Retinal pigment epithelial cell (primary cell): ENCODE measurements around the gene ZCWPW1.

Source experiments
- DNase-seq: peaks from one replicate; pipeline ENCODE4 v3.0.0-alpha.2; 2010; ENCODE audit warnings: low read depth
- H3K4me3 ChIP-seq: 2 replicates; pipeline ENCODE4 v1.5.1; 2011; ENCODE audit warnings: mild to moderate bottlenecking, low read length, control low read depth, moderate library complexity
- CTCF ChIP-seq: conservative IDR thresholded peaks from 2 replicates; pipeline ENCODE4 v1.5.1; 2011; ENCODE audit warnings: low read depth, low read length, control low read depth, inconsistent platforms

ZCWPW1 gene

GRCh38 chr7:100427762-100428198 is 723 bp downstream of the ZCWPW1 start:
- DNase-seq: no peak
- peak overlapping the region; percentile 85 for H3K4me3 ChIP-seq
- no peak for TF ChIP-seq CTCF

DNA sequence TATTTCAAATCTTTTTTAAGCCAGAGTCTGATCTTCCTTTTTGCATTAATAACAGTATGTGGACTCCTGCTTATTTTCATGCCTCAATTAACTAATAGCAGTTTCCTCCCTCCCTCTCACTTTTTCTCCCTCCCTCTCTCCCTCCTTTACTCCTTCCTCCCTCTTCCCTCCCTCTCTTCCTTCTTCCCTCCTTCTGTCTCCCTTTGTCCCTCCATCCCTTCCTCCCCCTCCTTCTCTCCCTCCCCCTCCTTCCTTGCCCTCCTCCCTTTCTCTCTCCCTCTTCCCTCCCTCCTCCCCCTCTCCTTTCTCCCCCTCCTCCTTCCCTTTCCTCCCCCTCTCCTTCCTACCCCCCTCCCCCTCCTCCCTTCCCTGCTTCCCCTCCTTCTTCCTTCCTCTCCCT is 2.0 kb downstream of the ZCWPW1 start:
- DNase-seq: no peak
- TF ChIP-seq CTCF: no peak
- no peak overlapping the region for H3K4me3 ChIP-seq

GRCh38 chr7:100425347-100425746 is 3.2 kb downstream of the ZCWPW1 start:
- DNase-seq: no peak
- no peak overlapping the region for H3K4me3 ChIP-seq
- TF ChIP-seq CTCF: no peak

- DNase-seq: no peak
- TF ChIP-seq CTCF: no peak
- no peak overlapping the region for H3K4me3 ChIP-seq
Observed at GRCh38 chr7:100423315-100423714, 5.2 kb downstream of the ZCWPW1 start.

DNA sequence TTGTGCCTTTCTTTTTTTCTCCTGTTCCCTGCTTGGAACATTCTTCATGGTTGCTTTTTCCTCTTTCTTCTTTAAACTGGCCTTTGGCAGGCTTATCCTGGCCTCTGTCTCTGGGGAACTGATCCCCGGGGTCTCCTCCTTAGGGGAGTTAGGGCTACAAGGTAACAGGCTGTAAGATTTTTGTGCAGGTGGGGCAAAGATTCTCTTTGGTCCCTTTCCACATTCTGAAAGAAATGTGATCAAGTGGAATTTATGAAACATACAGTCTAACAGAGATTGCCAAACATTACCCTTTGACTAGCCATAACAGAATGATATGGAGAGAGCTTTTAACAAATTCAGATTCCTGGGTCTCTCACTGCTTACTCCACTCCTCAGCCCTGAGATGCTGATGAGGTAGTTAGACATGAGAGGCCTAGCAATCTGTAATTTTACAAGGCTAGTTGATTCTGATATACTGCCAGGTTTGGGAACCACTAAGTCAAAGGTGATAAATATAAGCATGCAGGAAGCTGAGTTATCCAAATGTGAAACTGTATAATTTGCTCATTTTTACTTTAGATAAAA is 8.8 kb downstream of the ZCWPW1 start:
- no peak overlapping the region for H3K4me3 ChIP-seq
- no peak for DNase-seq
- TF ChIP-seq CTCF: no peak

DNA sequence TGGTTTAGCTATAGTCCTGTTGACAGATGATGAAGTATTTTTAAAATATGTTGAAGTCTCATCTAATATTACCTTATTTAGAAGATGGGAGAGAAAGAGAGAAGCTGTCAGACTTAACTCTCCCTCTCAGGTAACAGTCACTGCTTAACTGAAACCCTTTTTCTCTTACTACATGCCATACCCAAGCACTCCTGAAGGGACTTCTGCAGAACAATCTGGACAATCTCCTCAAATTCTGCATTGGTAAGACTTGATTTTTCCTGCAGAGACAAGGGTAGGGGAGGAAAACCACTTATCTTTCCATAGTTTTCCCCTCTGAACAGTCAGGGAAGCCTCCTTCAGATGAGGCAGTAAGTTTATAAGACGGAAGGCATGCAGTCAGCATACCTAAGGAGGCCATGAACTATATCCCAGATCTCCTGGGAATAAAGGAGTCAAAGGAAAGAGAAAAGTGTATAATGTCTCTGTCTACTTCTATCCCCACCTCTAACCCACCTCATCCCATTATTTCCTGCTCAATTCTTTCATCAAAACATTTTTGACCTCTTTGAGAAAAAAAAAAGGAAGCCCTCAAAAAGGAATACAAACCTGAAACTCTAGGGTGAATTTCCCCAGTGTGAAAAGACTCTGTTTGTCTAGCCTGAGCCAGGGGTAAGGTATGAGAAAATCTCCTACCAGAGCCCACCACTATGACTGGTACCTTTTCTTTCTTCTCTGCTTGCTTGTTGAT is 9.4 kb downstream of the ZCWPW1 start:
- no peak for DNase-seq
- TF ChIP-seq CTCF: no peak
- H3K4me3 ChIP-seq: no peak overlapping the region

- no peak for DNase-seq
- no peak for TF ChIP-seq CTCF
Observed at GRCh38 chr7:100415448-100415847, 13.1 kb downstream of the ZCWPW1 start.

More at GRCh38 chr7:100415448-100415847, 13.1 kb downstream of the ZCWPW1 start:
- no peak overlapping the region for H3K4me3 ChIP-seq
